H1 (cell line): ENCODE data around the gene POLR2C.
A peak's percentile ranks its signal among the peaks of the same experiment; 100 is the strongest.
"Not testable (repeated sequence)": the region's sequence is repeated elsewhere in the genome, so short reads cannot be mapped to it uniquely, and the experiment has no call there.

ENCODE experiments used
- CEBPB ChIP-seq: IDR thresholded peaks from 2 replicates; pipeline ENCODE4 v1.6.1; 2012; ENCODE audit warnings: low read depth, low read length
- CTCF ChIP-seq, 3 experiments: IDR thresholded peaks; 1 replicate in 2 of 3; 2 replicates in 1 of 3; pipeline versions ENCODE4 v1.5.1 to v1.6.1; 2011; ENCODE audit warnings: low read length in 3 of 3, mild to moderate bottlenecking in 3 of 3, inconsistent platforms in 2 of 3, low read depth in 1 of 3, moderate library complexity in 1 of 3; ENCODE audit not compliant: insufficient read depth in 1 of 3; ENCODE audit errors: control extremely low read depth in 1 of 3
- EP300 ChIP-seq, 2 experiments: IDR thresholded peaks; 1 replicate in 1 of 2; 2 replicates in 1 of 2; pipeline ENCODE4 v1.6.1; 2011 to 2012; ENCODE audit warnings: low read depth in 2 of 2, low read length in 2 of 2, mild to moderate bottlenecking in 2 of 2, borderline replicate concordance in 1 of 2, inconsistent platforms in 1 of 2, moderate library complexity in 1 of 2
- POLR2AphosphoS5 ChIP-seq: IDR thresholded peaks from 2 replicates; pipeline ENCODE4 v1.6.1; 2011; ENCODE audit warnings: low read depth, low read length
- RAD21 ChIP-seq, 2 experiments: IDR thresholded peaks in 1 of 2; conservative IDR thresholded peaks in 1 of 2; 2 replicates each; pipeline ENCODE4 v1.6.1; 2011; ENCODE audit warnings: low read depth in 2 of 2, low read length in 2 of 2, improper control_type of control experiment in 1 of 2, inconsistent platforms in 1 of 2, mild to moderate bottlenecking in 1 of 2, moderate library complexity in 1 of 2
- ZNF274 ChIP-seq: IDR thresholded peaks from 2 replicates; pipeline ENCODE4 v1.7.0; 2012; ENCODE audit warnings: low read length, borderline replicate concordance; ENCODE audit errors: extremely low read depth

GRCh38 chr16:57439947-57440346, 22.5 kb upstream of the POLR2C start:
- TF ChIP-seq ZNF274; CTCF (IDR thresholded peaks at IDR 0.05; ENCODE audit: control extremely low read depth in 1 of 3, insufficient read depth in 1 of 3, low read depth in 1 of 3, low read length in 3 of 3); RAD21 (IDR thresholded peaks at IDR 0.05 in 1 of 2, conservative IDR thresholded peaks at IDR 0.05 in 1 of 2; ENCODE audit: low read depth in 2 of 2, low read length in 2 of 2); CEBPB; POLR2AphosphoS5: not testable (repeated sequence)
- peak in 1 of 2 experiments; percentile 70; a peak in 1 of 3 replicates for TF ChIP-seq EP300 (IDR thresholded peaks at IDR 0.05; ENCODE audit: borderline replicate concordance in 1 of 2, low read depth in 2 of 2, low read length in 2 of 2)
